HG03066 (cell line): ENCODE measurements around the gene GPR34.
"Not testable (repeated sequence)": the region's sequence is repeated elsewhere in the genome, so short reads cannot be mapped to it uniquely, and the experiment has no call there.

ENCODE experiments used
- ATAC-seq: cut with Tn5 transposase; IDR thresholded peaks from one replicate; pipeline ENCODE4 v1.9.1; 2021; ENCODE audit warnings: low read depth; ENCODE audit not compliant: unreplicated experiment

Gene GPR34

GRCh38 chrX:41692162-41692749 is 3.5 kb downstream of the GPR34 start:
- no peak for ATAC-seq

- no peak for ATAC-seq
Measured at GRCh38 chrX:41693024-41693423, 4.3 kb downstream of the GPR34 start.

- ATAC-seq, result no peak
Measured at GRCh38 chrX:41695426-41695825, 6.7 kb downstream of the GPR34 start.

- no peak for ATAC-seq
Measured at GRCh38 chrX:41703574-41704029, 14.8 kb downstream of the GPR34 start.

GRCh38 chrX:41705042-41705441 is 16.3 kb downstream of the GPR34 start:
- ATAC-seq, result no peak

- ATAC-seq, result peak; percentile 90
Measured at GRCh38 chrX:41705680-41706374, 17.1 kb downstream of the GPR34 start.

- ATAC-seq, result no peak
Measured at GRCh38 chrX:41707218-41707617, 18.4 kb downstream of the GPR34 start.

- ATAC-seq, result no peak
Measured at GRCh38 chrX:41708486-41708885, 19.7 kb downstream of the GPR34 start.

- ATAC-seq, result no peak
Measured at GRCh38 chrX:41711021-41711667, 22.4 kb downstream of the GPR34 start.

GRCh38 chrX:41716222-41716621 is 27.4 kb downstream of the GPR34 start:
- no peak for ATAC-seq

GRCh38 chrX:41716767-41717473 is 28.1 kb downstream of the GPR34 start:
- ATAC-seq, result no peak

- no peak for ATAC-seq
Measured at GRCh38 chrX:41718481-41719235, 29.9 kb downstream of the GPR34 start.

- ATAC-seq, result not testable (repeated sequence)
Measured at GRCh38 chrX:41719610-41720009, 30.8 kb downstream of the GPR34 start.

- peak; percentile 67 for ATAC-seq
Measured at GRCh38 chrX:41720125-41720779, 31.5 kb downstream of the GPR34 start.

GRCh38 chrX:41721590-41721989 is 32.8 kb downstream of the GPR34 start:
- no peak for ATAC-seq

GRCh38 chrX:41722214-41722613 is 33.4 kb downstream of the GPR34 start:
- ATAC-seq, result no peak

GRCh38 chrX:41722816-41723618 is 34.2 kb downstream of the GPR34 start:
- no peak for ATAC-seq

GRCh38 chrX:41723826-41724225 is 35.1 kb downstream of the GPR34 start, which contains the start of gene GPR82:
Gene GPR82, plus strand, starts transcription at chrX:41724181. Its CDS starts 2,846 bp downstream, at chrX:41727027.
- no peak for ATAC-seq

GRCh38 chrX:41728125-41728524 is 39.4 kb downstream of the GPR34 start:
- ATAC-seq, result no peak
